Midbrain (tissue), 1 donor: ENCODE data around the gene SLC1A7.
A peak's percentile ranks its signal among the peaks of the same experiment; 100 is the strongest.
"Not testable (repeated sequence)": the region's sequence is repeated elsewhere in the genome, so short reads cannot be mapped to it uniquely, and the experiment has no call there.

ENCODE experiments used
- DNase-seq: peaks from one replicate; lab custom pipeline; 2025; lab: John Stamatoyannopoulos, UW

The SLC1A7 gene

DNA sequence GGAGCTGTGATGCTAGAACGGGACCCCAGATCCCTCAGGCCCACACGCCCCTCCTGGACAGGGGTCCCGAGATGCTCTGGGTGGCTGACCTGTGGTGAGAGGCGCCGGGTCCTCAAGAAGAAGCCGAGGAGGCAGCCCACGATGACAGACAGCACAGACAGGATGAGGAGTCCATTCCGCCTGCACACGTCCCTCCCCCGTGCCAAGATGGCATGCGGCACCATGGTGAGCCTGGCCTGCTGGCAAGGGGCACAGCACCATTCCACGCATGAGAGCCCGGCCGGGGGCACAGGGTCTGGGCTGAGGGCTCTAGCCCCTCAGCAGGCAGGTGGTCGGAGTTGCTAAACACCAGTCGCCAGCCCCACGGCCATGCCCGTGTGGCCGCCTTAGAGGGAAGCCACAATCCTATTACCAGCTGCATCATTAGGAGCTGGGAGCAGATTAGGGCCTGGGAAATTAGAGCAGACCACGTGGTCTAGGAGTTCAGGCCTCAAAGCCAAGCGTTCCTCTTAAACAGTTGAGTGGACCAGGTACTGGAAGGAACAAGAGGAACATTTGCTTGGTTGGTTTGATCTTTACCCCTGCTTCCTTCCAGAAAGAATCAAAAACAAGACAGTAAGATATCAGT lies at the start of gene SLC1A7:
TSS of gene SLC1A7 (minus strand) at position 413 of the 628 bp plus-strand sequence. CDS start at position 224, 189 bp downstream.
- no peak for DNase-seq

DNA sequence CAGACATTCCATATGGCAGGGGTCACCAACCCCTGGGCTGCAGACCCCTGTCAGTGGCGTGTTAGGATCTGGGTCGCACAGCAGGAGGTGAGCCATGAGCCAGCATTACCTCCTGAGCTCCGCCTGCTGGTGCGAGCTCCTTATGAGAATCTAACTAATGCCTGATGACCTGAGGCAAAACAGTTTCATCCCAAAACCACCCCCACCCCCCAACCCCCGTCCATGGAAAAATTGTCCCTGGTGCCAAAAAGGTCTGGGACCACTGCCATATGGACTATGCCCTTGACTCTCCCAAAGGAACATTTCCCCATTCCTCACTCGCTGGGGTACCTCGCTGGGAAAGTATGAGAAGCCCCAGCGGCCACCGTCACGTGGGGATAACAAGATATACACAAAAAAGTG lies 47.8 kb upstream of the SLC1A7 start:
- no peak for DNase-seq

DNA sequence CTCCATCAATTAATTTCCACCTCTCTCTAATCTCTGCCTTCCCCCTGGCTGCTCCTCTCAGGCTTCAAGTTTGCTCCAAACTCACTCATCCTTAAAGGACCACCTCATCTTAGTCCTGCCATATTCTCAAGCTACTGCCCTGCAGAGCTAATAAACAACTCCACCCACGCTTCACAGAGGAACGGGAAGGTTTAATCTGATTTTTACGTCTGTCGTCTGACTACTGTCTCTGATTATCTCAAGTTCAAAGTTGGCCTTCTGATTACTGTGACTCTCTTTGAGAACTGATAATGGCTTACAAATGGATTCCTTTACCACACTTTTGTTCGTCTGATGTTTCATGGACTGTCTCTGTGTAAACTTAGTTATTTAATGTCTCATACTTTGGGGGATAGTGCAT lies 46.6 kb upstream of the SLC1A7 start:
- DNase-seq: no peak

DNA sequence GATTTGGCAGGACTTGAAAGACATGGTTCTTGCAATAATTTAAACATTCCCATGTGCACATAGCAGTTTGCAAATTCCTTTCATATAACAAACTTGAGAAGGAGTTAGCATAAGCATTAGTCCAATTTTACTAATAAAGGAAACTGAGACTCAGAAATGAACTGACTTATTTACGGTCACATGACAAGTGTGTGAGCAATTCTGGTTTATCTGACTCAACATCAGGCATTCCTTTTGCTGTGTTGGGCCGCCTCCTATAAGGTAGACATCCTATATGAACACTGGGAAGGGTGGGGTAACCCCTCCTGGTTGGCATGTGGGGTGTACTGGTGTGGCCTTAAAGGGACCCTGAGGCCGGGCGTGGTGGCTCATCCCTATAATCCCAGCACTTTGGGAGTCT lies 45.7 kb upstream of the SLC1A7 start:
- no peak for DNase-seq

DNA sequence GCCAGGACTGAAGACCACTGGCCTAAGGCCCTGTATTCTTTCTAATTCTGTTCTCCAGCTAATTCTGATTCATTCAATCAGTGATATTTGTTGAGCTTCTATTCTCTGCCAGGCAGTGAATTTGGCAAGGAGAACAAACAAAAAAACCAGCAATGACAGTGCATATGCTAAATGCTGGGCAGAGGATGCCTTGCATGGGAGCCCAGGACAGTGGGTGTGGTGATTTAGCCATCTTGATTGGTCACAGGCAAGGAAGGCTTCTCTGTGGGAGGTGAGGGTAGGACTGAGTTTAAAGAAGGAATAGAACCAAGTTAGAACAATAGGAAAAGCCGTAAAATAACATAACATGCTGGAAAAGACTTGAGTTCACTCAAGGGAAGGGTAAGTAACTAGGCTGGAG lies 45.0 kb upstream of the SLC1A7 start:
- no peak for DNase-seq

DNA sequence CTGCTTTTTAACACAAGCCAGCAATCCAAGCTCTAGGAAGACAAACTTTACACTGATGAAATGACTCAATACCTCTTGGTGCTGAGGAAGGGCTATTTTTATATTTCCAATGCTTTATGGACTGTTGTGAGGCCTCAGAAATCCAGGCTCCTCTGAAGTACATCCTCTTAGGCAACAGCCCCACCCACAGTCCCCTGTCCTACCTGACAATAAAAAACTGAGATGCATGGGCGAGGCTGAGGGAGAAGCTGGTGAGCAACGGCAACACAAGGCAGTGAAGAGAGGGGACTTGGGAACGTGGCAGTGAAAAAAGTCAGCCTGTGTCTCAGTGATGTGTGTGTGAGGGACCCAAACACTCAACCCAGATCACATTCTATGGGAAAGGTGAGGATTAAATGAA lies 44.1 kb upstream of the SLC1A7 start:
- DNase-seq: no peak

DNA sequence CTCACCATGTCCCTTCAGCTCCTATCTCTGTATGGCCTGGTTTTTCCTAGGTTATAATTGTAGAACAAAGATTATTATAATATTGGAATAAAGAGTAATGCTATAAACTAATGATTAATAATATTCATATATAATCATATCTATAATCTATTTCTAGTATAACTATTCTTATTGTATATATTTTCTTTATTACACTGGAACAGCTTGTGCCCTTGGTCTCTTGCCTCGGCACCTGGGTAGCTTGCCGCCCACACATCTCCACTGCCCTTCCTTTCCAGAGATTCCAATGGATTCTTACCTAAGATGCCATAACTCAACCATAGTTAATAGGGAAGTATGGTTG lies 43.5 kb upstream of the SLC1A7 start:
- DNase-seq: not testable (repeated sequence)

DNA sequence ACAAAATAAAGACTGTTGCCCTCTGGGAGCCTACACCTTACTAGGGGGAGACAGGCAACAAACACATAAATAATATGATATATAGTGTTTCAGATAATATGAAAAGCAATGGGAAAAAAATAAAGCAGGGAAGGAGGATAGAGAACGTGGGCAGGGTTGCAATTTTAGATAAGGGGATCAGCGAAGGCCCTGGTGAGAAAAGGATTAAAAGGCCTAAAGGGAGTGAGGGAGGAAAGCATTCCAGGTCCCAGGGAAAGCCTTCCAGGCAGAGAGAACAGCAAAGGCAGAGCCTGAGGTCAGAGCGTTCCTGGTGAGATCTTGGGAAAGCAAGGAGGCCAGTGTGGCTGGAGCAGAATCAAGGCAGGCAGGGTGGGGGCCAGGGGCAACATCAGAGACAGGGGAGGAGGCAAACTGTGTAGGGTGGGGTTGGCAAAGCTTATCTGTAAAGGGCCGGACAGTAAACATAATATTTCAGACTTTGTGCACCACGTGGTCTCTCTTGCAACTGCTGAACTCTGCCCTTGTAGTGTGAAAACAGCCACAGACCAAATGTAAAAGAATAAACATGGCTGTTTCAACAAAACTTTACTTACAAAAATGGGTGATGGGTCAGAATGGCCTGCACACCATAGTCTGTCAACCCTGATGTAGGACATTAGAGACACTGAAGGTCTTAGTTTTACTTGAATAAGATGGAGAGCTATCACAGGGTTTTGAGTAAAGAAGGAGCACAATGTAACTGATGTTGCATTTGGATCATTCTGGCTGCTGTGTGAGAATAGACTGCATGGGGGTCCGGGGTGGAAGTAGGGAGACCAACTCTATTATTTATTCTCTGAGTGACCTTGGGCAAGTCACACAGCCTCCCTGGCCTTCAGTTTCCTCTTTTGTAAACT lies 40.9 kb upstream of the SLC1A7 start:
- DNase-seq: no peak

DNA sequence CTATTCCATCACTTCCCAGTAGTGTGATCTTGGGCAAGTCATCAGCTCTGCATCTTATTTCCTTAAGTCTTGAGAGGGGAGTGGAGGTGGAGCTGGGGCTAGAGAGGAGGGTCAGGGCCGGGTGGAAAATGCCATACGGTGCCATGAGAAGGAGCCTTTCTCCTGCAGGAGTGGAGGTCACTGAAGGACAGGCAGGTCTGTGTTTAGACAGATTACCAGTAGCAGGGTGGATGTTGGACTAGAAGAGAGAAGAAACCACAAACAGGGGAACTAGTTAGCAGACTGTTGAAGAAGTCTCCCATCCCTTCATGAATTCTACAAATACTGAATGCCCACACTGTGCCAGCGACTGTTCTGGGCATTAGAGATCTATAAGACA lies 40.3 kb upstream of the SLC1A7 start:
- DNase-seq: no peak

DNA sequence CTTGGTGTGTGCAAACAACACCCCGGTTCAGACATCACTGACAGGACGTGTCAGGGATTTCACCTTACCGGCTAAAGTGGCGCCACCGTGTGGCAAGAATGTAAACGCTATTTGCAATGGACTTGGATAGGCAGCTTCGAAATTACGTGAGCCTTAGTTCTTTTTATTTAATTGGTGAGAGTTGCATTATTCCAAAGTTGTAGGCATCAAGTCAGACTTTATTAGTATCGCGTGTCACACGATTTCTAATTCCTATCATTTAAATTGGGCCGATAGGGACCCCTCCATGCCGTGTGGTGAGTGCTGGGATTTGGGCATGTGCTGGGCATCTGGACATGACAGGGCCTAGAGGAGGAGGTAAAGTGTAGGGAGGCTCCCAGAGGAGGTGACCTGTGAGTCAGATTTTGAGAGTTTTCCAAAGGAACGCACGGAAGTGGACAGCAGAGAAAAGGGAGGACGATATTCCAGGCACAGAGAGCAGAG lies 39.7 kb upstream of the SLC1A7 start:
- peak; percentile 58 for DNase-seq

DNA sequence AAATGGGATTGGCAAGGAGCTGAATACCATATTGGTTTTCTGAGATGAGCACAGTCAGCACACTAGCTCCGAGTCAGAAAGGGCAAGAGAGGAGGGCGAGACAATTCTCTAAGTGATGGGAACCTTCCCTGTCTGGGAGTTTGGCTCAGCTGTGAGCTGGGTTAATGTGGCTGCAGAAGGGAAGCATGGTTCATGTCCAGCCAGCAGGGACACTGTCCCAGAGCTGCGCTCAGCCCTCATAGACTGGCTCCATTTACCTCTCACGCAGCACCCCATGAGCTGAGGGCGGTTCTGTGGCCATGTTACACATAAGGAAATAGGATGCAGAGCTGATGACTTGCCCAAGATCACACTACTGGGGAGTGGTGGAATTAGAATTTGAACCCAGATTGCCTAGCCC lies 38.5 kb upstream of the SLC1A7 start:
- DNase-seq: no peak

DNA sequence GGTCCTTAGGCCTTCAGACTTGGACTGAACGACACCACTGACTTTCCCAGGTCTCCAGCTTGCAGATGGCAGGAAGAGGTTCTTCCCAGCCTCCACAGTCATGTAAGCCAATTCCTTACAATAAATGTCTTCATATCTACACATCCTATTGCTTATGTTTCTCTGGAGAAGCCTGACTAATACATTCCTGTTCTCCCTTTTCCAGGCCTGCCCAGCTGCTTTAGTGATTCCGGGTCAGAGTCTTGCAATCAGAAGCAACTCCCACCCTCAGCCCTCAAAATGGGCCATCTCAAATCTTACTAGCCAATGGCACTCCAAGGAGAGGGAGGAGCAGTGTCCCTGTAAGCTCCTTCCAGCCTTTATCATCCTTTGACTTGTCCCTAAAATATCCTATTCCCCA lies 37.8 kb upstream of the SLC1A7 start:
- no peak for DNase-seq

DNA sequence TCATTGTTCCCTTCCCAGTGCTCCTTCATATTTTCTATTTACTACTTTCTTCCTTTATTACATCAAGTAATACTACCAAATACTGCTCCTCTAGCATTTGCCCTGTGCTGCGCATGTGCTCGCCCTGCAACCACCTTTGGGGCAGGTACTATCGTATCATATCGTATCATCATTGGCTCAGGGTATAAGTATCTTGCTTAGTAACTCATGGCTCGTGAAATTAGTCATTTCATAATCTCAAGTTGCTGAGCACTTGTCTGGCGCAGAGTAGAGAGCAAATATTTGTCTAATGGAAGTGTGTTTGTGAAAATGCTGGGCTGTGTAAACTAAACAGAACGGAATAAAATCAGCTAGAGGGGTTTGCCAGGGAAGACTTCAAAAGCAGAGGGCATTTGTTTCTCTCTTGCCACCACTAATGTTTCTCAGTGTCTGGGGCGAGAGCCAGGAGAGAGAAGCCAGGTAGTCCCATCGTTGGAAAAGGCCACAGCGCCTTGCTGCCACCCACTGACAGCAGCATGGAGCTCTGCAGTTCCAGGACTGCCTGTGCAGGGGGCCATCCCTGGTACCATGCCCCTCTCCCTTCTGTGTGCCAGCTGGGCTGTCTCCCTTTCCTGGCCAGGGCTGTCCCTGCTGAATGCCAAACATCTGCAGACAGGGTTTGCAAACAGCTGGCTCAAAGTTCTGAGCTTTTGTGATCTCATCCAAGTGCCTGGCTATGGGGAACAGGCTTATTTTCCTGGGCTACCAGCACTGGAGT lies 34.2 kb upstream of the SLC1A7 start:
- DNase-seq: no peak

DNA sequence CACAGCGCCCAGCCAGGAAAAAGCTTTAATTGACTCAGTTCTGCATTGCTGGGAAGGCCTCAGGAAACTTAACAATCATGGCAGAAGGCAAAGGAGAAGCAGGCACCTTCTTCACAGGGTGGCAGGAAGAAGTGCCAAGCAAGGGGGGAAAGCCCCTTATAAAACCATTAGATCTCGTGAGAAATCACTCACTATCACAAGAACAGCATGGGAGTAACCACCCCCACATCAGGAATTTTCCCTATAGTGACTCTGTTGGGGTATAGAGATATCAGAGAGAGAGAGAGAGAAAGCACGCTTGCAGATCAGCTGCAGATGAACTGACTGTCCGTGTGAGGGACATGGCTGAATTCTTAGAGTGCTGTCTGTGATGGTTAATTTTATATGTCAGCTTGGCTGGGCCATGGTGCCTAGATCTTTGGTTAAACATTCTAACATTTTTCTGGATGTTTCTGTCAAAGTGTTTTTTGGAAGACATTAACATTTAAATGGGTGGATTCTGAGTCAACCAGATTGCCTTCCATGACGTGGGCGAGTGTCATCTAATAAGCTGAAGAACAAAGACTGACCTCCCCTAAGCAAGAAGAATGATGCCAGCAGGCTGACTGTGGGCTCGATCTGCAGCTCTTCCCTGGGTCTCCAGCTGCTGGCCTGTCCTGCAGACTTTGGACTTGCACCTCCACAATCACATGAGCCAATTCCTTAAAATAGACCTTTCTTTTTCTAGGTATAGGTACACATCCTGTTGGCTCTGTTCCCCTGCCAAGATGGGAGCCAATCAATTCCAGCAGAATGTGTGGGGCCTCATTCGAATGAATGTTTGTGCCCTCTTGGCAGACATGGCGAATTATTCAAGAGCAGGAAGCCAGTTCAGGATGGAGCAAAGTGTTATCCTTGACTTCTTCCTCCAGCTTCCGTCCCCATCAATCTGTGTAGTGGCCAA lies 32.8 kb upstream of the SLC1A7 start:
- DNase-seq: no peak

DNA sequence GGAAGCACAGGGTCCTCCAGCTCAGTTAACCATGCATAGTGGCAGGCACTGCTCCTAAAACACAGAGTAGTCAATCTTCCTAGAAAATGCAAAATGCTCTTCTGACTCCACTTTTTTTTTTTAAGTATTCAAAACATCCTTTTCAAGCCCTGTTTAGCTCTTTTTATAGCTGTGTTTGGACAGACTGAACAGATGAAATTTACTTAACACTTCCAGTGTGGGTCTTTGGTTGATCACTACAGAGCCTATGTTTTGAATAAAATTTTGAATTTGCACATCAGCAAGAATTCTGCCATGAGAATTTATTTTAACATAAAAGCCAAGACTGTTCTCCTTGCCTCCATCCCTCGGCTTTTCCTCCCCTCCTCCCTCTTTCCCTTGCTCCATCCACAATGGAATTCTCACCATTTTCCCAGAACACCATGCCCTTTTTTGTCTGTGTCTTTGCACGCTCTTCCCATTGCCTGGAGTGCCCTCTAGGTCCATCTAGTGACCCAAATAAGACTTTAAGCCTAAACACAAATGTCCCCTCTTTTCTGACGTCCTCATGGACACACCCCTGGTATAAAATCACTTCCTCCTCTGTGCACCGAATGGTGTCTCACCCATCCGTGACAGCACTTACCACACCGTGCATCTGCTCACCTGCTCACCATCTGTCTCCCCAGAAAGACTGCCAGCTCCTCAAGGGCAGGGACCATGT lies 30.1 kb upstream of the SLC1A7 start:
- DNase-seq: no peak

DNA sequence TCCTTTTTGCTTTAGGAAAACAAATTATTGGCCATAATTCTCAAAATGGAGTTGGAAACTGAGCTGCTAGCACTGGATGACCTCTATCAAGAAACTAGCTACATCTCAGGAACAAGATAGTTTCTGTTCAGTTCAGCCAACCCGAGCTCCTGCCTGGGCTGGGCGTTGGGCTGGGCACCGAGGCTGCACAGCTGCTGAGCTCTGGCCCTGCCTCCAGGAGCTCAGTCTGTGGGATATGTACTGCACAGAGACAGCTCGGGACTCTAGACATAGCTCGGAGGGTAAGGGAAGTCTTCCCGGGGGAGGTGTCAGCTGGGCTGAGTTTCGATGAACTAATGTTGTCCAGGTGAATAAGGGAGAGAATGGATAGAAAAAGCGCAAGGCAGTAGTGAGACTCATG lies 24.5 kb upstream of the SLC1A7 start:
- DNase-seq: no peak

DNA sequence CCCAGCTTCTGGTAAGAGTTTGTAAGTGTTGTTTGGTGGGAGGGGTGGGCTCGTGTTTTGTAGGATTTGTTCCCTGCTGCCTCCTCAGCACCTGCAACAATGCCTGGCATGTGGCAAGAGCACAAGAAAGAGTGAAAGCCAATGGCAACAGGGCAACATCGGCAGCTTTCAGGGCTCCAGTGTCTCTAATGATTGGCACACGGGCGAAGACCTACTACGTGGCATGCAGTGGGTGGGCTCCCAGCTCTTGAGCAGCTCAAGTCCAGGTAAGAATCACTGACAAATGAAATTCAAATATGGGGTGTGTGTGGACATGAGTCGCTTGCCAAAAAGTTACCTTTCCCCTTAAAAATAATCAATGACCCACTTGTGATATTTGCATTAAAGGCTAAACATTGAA lies 23.9 kb upstream of the SLC1A7 start:
- DNase-seq: no peak

DNA sequence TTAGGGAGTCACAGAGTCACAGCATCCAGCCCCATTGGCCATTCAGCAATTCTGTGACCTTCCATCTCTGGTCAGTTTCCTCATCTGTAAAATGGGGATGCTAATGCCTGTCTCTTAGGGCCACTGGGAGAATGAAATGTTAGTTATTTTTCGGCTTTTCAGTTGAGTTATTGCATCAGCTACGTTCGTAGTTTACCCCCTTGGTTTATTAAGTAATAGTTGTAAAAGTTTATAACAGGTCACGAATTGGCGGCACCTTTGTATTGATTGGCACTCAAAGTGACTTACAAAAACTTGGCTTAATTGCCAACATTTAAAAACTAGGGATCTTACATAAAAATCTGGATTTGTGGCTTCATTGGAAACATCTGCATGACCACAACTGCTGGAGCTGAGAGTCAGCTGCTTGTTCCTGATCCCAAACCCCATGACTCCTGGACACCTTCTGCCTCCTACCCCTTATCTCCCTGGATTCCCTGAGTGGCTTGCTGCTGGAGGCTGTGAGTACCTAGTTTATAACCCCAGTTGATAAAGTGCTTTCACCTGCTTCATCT lies 23.0 kb upstream of the SLC1A7 start:
- DNase-seq: no peak

DNA sequence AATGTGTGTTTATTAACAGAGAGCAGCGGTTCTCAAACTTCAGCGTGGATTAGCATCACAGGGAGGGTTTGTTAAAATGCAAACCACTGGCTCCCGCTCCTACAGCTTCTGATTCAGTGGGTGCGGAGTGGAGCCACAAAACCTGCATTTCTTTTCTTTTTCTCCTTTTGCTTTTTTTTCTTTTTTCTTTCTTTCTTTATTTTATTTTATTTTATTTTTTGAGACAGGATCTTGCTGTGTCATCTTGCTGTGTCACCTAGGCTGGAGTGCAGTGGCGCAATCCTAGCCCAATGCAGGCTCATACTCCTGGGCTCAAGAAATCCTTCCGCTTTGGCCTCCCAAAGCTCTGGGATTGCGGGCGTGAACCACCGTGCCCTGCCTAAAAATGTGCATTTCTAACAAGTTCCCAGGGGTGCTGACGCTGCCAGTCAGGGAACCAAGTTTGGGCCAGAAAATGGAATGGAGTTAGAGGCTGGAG lies 20.9 kb upstream of the SLC1A7 start:
- DNase-seq: no peak

DNA sequence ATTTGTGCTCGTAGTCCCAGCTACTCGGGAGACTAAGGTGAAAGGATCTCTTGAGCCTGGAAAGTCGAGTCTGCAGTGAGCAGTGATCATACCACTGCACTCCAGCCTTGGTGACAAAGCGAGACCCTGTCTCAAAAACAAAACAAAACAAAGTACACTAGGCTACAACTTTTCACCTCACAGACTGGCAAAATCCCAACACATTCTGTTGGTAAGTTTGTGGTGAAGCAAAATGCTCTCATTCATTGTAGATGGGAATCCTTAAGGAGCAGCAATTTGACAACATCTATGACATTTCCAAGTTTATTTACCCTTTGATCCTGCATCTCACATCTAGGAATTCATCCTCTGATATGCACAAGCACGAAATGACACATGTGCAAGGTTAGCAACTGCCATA lies 20.2 kb upstream of the SLC1A7 start:
- no peak for DNase-seq
